ENCODE data around the gene DENND1A. TPM values are rescaled to one million over a fixed set of nuclear protein-coding genes. Genes with fewer than 3 reads are reported as not detected.

The DENND1A gene
- total RNA-seq, 2 donors from 2014 or later, result 17.8 to 36.6 TPM

- peaks cover 19% of the 10 kb centered on the region for H3K9me3 ChIP-seq
- no peaks in the 10 kb centered on the region for H3K27me3 ChIP-seq (replicated peaks; ENCODE audit: insufficient read depth)
- H3K27ac ChIP-seq, result no peak overlapping the region
- H3K4me1 ChIP-seq (ENCODE audit: control insufficient read depth in 1 of 2, low read depth in 2 of 2), result no peaks in the 10 kb centered on the region
- no peak for TF ChIP-seq CTCF (IDR thresholded peaks at IDR 0.05)
- no peak overlapping the region for H3K4me3 ChIP-seq
- H3K36me3 ChIP-seq, result no peaks in the 10 kb centered on the region
- ATAC-seq (ENCODE audit: insufficient number of reproducible peaks, low FRiP score, low read depth) (no peak), DNase-seq (ENCODE audit: low spot score) (no peak)
These were observed 101.5 kb downstream of the DENND1A start for GRCh38 chr9:123828449-123828848.

- TF ChIP-seq CTCF (IDR thresholded peaks at IDR 0.05), result no peak
- H3K4me1 ChIP-seq (ENCODE audit: control insufficient read depth in 1 of 2, low read depth in 2 of 2), result no peaks in the 10 kb centered on the region
- no peak for ATAC-seq (ENCODE audit: insufficient number of reproducible peaks, low FRiP score, low read depth)
- peaks cover 19% of the 10 kb centered on the region for H3K9me3 ChIP-seq
- no peak for DNase-seq (ENCODE audit: low spot score)
- H3K27ac ChIP-seq, result no peak overlapping the region
- H3K36me3 ChIP-seq, result no peaks in the 10 kb centered on the region
- H3K27me3 ChIP-seq (replicated peaks; ENCODE audit: insufficient read depth), result no peaks in the 10 kb centered on the region
- no peak overlapping the region for H3K4me3 ChIP-seq
These were observed 104.4 kb downstream of the DENND1A start for GRCh38 chr9:123825342-123826060.

DNA sequence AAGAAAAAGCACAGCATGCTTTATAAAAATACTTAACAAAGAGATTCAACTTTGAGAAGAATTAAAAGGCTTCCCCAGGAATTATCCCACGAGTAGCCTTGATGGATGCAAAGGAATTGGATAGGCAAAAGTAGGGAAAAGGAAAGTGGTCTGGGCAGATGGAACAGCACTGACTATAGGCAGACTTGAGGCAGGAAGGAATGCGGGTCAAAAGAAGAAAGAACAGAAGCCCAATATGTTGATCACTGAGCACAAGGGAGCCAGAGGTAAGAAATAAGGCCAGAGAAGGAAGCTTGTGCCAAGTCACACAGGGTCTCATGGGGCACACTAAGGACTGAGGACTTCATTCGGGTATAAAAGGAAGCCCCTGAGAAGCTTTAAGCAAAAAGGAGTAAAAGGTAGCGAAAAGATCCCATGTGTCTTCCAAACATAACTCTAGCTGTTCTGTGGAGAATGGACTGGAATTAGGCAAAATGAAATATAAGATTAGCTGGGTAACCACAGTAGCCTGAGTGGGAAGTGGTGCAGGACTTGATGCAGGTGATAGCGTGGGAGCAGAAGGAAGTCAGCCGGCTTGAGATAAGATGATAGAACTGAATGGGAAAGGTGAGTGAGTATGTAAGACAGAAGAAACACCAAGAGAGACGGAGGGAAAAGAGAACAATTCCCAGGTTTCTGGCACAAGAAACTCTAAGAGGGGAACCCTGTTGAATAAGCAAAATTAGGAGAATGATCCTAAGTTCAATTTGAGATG lies 106.6 kb downstream of the DENND1A start:
- H3K27ac ChIP-seq, result no peak overlapping the region
- no peak overlapping the region for H3K4me3 ChIP-seq
- no peaks in the 10 kb centered on the region for H3K27me3 ChIP-seq (replicated peaks; ENCODE audit: insufficient read depth)
- H3K36me3 ChIP-seq, result no peaks in the 10 kb centered on the region
- ATAC-seq (ENCODE audit: insufficient number of reproducible peaks, low FRiP score, low read depth) (no peak), DNase-seq (ENCODE audit: low spot score) (no peak)
- peaks cover 6% of the 10 kb centered on the region for H3K9me3 ChIP-seq
- H3K4me1 ChIP-seq (ENCODE audit: control insufficient read depth in 1 of 2, low read depth in 2 of 2), result no peaks in the 10 kb centered on the region
- no peak for TF ChIP-seq CTCF (IDR thresholded peaks at IDR 0.05)

DNA sequence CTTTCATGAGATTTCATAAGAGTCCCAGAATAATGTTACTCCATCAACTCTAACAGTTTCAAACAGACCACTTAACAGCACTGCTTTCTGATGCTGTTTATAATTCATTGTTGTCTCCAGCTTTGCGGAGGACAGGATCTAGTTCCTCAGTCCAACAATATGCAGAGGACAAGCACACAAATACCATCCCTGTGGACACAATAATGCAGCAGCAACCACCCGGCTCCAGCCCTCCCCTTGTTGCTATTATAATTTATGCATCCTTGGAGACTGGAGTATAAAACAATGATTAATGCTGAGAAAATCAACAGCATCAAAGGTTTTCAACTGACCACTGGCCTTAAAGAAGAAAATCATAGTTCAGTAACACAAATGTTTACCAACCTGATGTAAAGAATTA lies 108.3 kb downstream of the DENND1A start:
- no peaks in the 10 kb centered on the region for H3K4me1 ChIP-seq (ENCODE audit: control insufficient read depth in 1 of 2, low read depth in 2 of 2)
- no peak for DNase-seq (ENCODE audit: low spot score)
- no peaks in the 10 kb centered on the region for H3K9me3 ChIP-seq
- no peaks in the 10 kb centered on the region for H3K36me3 ChIP-seq
- ATAC-seq (ENCODE audit: insufficient number of reproducible peaks, low FRiP score, low read depth), result no peak
- H3K27me3 ChIP-seq (replicated peaks; ENCODE audit: insufficient read depth), result no peaks in the 10 kb centered on the region
- H3K27ac ChIP-seq, result no peak overlapping the region
- no peak for TF ChIP-seq CTCF (IDR thresholded peaks at IDR 0.05)
- no peak overlapping the region for H3K4me3 ChIP-seq

DNA sequence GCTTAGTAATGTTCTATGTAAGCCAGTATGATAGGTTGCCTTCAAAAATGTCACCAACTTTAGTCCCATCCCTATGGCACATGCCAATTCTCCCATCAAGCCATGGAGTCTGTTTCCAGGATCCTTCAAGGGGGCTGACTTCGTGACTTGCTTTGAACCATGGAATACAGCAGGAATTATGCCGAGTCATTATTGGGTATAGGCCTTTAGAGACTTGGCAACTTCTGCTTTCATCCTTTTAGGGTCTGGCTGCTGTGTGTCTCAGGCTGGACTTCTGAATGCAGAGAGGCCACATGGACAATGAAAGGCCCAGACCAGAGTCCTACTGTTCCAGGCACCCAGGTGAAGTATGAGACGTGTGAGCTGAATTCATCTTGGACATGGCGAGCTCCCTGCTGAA lies 109.8 kb downstream of the DENND1A start:
- H3K36me3 ChIP-seq, result no peaks in the 10 kb centered on the region
- no peak overlapping the region for H3K4me3 ChIP-seq
- no peaks in the 10 kb centered on the region for H3K27me3 ChIP-seq (replicated peaks; ENCODE audit: insufficient read depth)
- H3K4me1 ChIP-seq (ENCODE audit: control insufficient read depth in 1 of 2, low read depth in 2 of 2), result no peaks in the 10 kb centered on the region
- no peak overlapping the region for H3K27ac ChIP-seq
- H3K9me3 ChIP-seq, result no peaks in the 10 kb centered on the region
- DNase-seq (ENCODE audit: low spot score) (no peak), ATAC-seq (ENCODE audit: insufficient number of reproducible peaks, low FRiP score, low read depth) (no peak)
- no peak for TF ChIP-seq CTCF (IDR thresholded peaks at IDR 0.05)

Data from thoracic aorta (tissue), 2 donors.